ENCODE measurements around the gene SMIM23.
"Not testable (repeated sequence)": the region's sequence is repeated elsewhere in the genome, so short reads cannot be mapped to it uniquely, and the experiment has no call there.

The SMIM23 gene

DNA sequence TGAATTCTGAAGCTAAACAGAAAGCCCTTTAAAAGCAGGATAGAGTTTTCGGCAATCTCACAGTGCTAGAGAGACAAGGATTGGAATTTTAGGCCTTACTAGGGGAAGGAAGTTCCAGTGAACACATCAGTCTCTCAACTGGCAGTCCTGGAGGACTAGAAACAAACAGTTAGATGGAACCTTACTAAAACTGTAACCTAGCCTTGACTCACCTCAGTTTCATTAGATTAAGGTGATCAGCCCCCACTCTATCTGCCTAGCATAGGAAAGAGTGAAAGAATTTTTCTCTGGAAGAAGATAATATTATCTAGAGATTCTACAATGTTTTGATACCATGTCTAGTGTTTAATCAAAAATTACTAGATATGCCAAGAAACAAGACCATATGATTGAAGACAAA is 25.8 kb upstream of the SMIM23 start:
- Mint-ChIP-seq H3K9me3 (no peaks in the 10 kb centered on the region), H3K4me1 (peaks cover 9% of the 10 kb centered on the region)

DNA sequence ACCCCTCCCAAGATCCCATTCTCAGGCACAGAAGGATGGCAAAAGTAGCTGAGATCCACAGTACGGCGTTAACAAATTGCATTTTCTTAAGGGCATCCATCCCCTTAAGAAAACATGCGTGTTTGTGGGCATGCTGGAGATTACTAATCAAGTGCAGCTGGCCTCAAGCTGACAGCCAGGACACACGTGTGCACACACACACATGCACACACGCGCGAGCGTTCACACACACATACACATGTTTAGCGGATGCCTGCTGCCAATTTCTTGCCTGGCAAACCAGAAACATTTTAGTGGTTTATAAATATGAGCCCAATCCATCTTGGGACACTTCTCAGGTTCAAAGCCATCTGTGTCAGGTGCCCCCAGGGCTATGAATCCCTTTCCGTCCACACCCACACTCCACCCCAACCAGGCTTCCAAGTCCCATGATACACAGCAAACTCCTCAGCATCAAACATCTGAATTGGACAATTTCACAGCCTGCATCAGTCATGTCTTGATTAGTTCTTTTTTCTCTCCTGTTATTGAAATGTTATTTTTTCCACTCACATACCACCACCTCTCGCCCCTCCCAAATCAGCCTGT is 23.5 kb upstream of the SMIM23 start:
- H3K9me3 Mint-ChIP-seq, result no peaks in the 10 kb centered on the region
- no peak overlapping the region for H3K4me3 Mint-ChIP-seq
- no peak for ATAC-seq
- no peak overlapping the region for H3K27ac Mint-ChIP-seq
- peaks cover 15% of the 10 kb centered on the region for H3K27me3 Mint-ChIP-seq
- H3K4me1 Mint-ChIP-seq, result peaks cover 9% of the 10 kb centered on the region
- no peak for DNase-seq
- H3K36me3 Mint-ChIP-seq (ENCODE audit: low read depth), result peaks cover 3% of the 10 kb centered on the region

More for the DNA sequence above, 25.8 kb upstream of the SMIM23 start:
- Mint-ChIP-seq H3K27me3 (peaks cover 8% of the 10 kb centered on the region), H3K27ac (no peak overlapping the region), H3K36me3 (ENCODE audit: low read depth) (peaks cover 3% of the 10 kb centered on the region), H3K4me3 (no peak overlapping the region)
- ATAC-seq, result no peak
- no peak for DNase-seq

DNA sequence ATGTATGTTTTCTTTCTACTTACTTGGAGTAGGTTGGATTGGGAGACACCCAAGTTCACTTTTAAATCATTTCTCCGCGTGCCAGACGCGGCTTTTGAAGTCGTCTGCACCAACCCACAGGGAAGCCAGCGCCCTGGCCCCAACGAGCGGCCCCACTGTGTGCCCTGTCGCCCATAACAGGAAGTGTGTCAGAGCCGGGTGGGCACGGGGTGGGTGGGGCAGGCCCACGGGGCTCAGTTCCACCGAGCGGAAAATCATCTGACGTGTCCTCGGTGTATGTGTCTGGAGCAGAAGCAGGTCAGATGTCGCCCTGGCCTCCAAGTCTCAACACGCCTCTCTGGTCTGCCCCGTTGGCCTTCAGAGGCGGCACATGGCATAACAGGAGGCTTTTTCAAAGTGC is 22.7 kb upstream of the SMIM23 start:
- no peak for ATAC-seq
- H3K9me3 Mint-ChIP-seq, result peaks cover 7% of the 10 kb centered on the region
- H3K27me3 Mint-ChIP-seq, result peaks cover 15% of the 10 kb centered on the region
- H3K27ac Mint-ChIP-seq, result no peak overlapping the region
- H3K4me1 Mint-ChIP-seq, result peaks cover 4% of the 10 kb centered on the region
- DNase-seq, result no peak
- peaks cover 3% of the 10 kb centered on the region for H3K36me3 Mint-ChIP-seq (ENCODE audit: low read depth)
- no peak overlapping the region for H3K4me3 Mint-ChIP-seq

DNA sequence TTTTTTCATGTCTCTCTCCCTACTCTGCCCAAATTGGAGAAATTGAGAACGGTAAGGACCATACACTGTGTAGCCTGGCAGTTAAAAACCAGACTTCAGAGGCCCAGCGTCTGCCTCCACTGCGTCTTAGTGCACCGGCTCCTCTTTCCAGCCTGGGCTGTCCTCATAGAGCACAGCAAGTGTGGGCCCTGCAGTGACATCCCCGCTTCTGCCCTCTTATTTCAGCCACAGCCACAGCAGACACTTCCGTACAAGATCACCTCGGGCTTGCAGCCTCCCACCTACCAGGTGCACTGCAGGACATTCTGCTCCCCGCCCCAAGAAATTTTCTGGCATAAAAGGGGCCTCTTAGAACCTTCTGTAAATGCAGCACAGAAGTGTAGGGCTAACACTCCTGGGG is 21.4 kb upstream of the SMIM23 start:
- peaks cover 7% of the 10 kb centered on the region for H3K9me3 Mint-ChIP-seq
- H3K27me3 Mint-ChIP-seq, result peaks cover 17% of the 10 kb centered on the region
- no peak overlapping the region for H3K4me3 Mint-ChIP-seq

DNA sequence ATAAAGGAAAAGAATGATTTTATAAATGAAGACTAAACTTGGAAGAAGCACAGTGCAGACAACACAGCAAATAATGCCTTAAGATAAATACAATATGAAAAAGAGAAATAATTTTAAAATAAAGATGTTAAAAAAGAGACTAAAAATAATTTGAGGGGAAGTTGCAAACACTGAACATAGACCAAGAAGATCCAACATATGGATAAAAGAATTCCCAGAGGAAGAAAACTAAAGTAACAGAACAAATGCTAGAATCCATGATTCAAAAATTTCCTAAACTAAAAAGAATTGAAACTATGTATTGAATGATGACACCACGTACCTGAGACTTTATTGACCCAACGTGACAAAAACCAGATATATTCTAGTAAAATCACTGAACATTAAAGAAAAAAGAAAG is 18.7 kb upstream of the SMIM23 start:
- ATAC-seq (no peak), DNase-seq (no peak)
- H3K9me3 Mint-ChIP-seq, result peaks cover 7% of the 10 kb centered on the region
- no peaks in the 10 kb centered on the region for H3K36me3 Mint-ChIP-seq (ENCODE audit: low read depth)
- no peak overlapping the region for H3K4me3 Mint-ChIP-seq
- H3K27ac Mint-ChIP-seq, result no peak overlapping the region
- no peaks in the 10 kb centered on the region for H3K4me1 Mint-ChIP-seq
- H3K27me3 Mint-ChIP-seq, result peaks cover 23% of the 10 kb centered on the region

More for the DNA sequence above, 21.4 kb upstream of the SMIM23 start:
- no peaks in the 10 kb centered on the region for H3K4me1 Mint-ChIP-seq
- H3K36me3 Mint-ChIP-seq (ENCODE audit: low read depth), result no peaks in the 10 kb centered on the region
- ATAC-seq (no peak), DNase-seq (no peak)
- no peak overlapping the region for H3K27ac Mint-ChIP-seq

GRCh38 chr5:171770153-171770552 is 15.5 kb upstream of the SMIM23 start:
- H3K4me3 Mint-ChIP-seq, result no peak overlapping the region
- DNase-seq (no peak), ATAC-seq (no peak)
- H3K4me1 Mint-ChIP-seq, result no peaks in the 10 kb centered on the region
- H3K27me3 Mint-ChIP-seq, result peaks cover 20% of the 10 kb centered on the region
- no peak overlapping the region for H3K27ac Mint-ChIP-seq
- peaks cover 7% of the 10 kb centered on the region for H3K9me3 Mint-ChIP-seq
- no peaks in the 10 kb centered on the region for H3K36me3 Mint-ChIP-seq (ENCODE audit: low read depth)

DNA sequence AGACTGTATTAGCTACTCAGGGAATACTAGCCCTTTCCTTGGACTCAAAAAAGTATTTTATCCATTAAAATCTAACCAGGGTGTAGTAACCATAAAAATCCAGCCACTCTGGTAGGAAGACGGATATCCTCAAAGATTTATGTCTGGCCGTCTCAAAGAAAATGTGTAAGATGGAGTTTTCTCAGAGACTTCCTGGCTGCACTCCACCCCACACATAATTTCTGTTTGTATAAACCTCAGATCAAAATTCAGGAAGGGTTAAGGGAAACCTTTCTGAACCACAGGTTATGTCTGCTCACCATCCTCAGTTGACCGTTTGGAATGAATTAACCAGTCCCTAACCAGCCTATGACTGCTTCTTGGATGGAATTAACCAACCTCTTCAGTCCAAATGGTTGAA is 13.8 kb upstream of the SMIM23 start:
- ATAC-seq (no peak), DNase-seq (no peak)
- H3K27me3 Mint-ChIP-seq, result peaks cover 13% of the 10 kb centered on the region
- H3K36me3 Mint-ChIP-seq (ENCODE audit: low read depth), result no peaks in the 10 kb centered on the region
- peaks cover 7% of the 10 kb centered on the region for H3K9me3 Mint-ChIP-seq
- no peak overlapping the region for H3K4me3 Mint-ChIP-seq
- H3K27ac Mint-ChIP-seq, result no peak overlapping the region
- H3K4me1 Mint-ChIP-seq, result no peaks in the 10 kb centered on the region

DNA sequence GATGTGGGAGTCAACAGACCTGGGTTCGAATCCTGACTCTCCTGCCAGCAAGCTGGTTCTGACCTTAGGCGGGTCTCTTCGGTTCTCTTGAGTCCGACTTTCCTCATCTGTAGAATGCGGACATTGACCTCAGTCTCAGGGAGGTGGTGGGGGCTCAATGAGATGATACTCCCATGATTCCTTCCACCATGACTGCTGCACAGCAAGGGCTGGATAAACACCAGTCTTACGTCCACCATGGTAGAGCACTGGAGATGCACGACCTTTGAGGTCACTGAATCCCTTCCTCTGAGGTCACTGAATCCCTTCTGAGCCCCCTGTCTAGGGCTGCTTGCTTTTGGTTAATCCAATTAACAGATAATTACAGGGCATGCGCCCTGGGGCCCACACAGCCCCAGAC is 12.5 kb upstream of the SMIM23 start:
- H3K4me3 Mint-ChIP-seq, result no peak overlapping the region
- no peak for DNase-seq
- H3K36me3 Mint-ChIP-seq (ENCODE audit: low read depth), result no peaks in the 10 kb centered on the region
- ATAC-seq, result no peak
- H3K9me3 Mint-ChIP-seq, result no peaks in the 10 kb centered on the region
- H3K4me1 Mint-ChIP-seq, result no peaks in the 10 kb centered on the region
- H3K27me3 Mint-ChIP-seq, result peaks cover 13% of the 10 kb centered on the region
- H3K27ac Mint-ChIP-seq, result no peak overlapping the region

DNA sequence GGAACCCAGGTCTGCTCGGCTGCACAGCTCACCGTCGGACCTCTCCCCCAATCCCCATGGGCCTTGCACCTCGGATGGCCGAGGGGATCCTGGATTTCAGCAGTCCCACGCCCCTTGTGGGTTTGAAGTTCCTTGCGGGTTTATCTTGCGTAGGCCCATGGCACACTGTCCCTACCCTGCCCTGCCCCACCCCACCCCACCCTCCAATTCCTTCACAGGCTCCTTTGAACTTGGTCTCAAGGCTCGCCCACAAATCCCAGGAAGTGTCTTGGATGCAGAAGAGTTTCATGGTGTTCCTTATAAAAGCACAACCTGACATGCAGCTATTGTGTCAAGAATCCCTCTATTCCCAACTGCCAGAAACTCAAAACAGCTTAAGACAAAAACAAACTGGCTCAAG is 11.2 kb upstream of the SMIM23 start:
- Mint-ChIP-seq H3K4me1 (no peaks in the 10 kb centered on the region), H3K27ac (no peak overlapping the region), H3K36me3 (ENCODE audit: low read depth) (no peaks in the 10 kb centered on the region), H3K9me3 (no peaks in the 10 kb centered on the region), H3K27me3 (peaks cover 15% of the 10 kb centered on the region), H3K4me3 (no peak overlapping the region)
- ATAC-seq, result no peak
- DNase-seq, result no peak

GRCh38 chr5:171776213-171776612 is 9.4 kb upstream of the SMIM23 start:
- Mint-ChIP-seq H3K4me1 (no peaks in the 10 kb centered on the region), H3K27me3 (peaks cover 16% of the 10 kb centered on the region), H3K4me3 (no peak overlapping the region), H3K9me3 (no peaks in the 10 kb centered on the region), H3K36me3 (ENCODE audit: low read depth) (no peaks in the 10 kb centered on the region), H3K27ac (no peak overlapping the region)
- no peak for ATAC-seq
- DNase-seq, result no peak

GRCh38 chr5:171776770-171777759 is 8.6 kb upstream of the SMIM23 start:
- Mint-ChIP-seq H3K27me3 (peaks cover 20% of the 10 kb centered on the region), H3K4me1 (no peaks in the 10 kb centered on the region), H3K4me3 (no peak overlapping the region), H3K27ac (no peak overlapping the region), H3K9me3 (no peaks in the 10 kb centered on the region), H3K36me3 (ENCODE audit: low read depth) (no peaks in the 10 kb centered on the region)
- ATAC-seq, result no peak
- no peak for DNase-seq

- not testable (repeated sequence) for H3K4me3 Mint-ChIP-seq; H3K36me3 Mint-ChIP-seq (ENCODE audit: low read depth); H3K9me3 Mint-ChIP-seq; DNase-seq; ATAC-seq; H3K27ac Mint-ChIP-seq; H3K4me1 Mint-ChIP-seq
- peaks cover 20% of the 10 kb centered on the region for H3K27me3 Mint-ChIP-seq
Observed at GRCh38 chr5:171781744-171782143, 3.9 kb upstream of the SMIM23 start.

- no peak for DNase-seq
Observed at GRCh38 chr5:171782332-171782966, 3.2 kb upstream of the SMIM23 start.

DNA sequence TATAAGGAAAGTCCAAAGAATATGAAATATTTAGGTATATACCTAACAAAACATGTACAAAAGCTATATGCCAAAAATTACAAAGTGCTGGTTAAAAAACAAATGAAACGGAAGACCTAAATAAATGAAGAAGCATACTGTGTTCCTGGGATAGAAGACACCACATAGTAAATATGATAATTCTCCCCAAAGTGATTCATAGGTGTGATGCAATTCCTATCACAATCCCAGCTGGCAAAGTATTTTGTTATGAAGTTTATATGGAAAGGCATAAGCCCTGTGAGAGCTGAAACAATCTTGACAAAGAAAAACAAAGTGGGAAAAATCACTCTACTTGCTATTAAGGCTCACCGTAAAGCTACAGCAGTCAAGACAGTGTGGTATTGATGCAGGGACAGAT is 2.6 kb upstream of the SMIM23 start:
- Mint-ChIP-seq H3K27me3 (peaks cover 23% of the 10 kb centered on the region), H3K4me1 (no peaks in the 10 kb centered on the region), H3K9me3 (no peaks in the 10 kb centered on the region), H3K36me3 (ENCODE audit: low read depth) (no peaks in the 10 kb centered on the region), H3K4me3 (no peak overlapping the region), H3K27ac (no peak overlapping the region)
- ATAC-seq (no peak), DNase-seq (no peak)

More at GRCh38 chr5:171782332-171782966, 3.2 kb upstream of the SMIM23 start:
- Mint-ChIP-seq H3K27ac (no peak overlapping the region), H3K4me1 (no peaks in the 10 kb centered on the region), H3K27me3 (peaks cover 20% of the 10 kb centered on the region), H3K4me3 (no peak overlapping the region), H3K9me3 (no peaks in the 10 kb centered on the region), H3K36me3 (ENCODE audit: low read depth) (no peaks in the 10 kb centered on the region)
- ATAC-seq, result no peak

GRCh38 chr5:171789353-171789752 is 3.7 kb downstream of the SMIM23 start:
- Mint-ChIP-seq H3K4me1 (no peaks in the 10 kb centered on the region), H3K9me3 (no peaks in the 10 kb centered on the region), H3K27ac (no peak overlapping the region), H3K36me3 (ENCODE audit: low read depth) (no peaks in the 10 kb centered on the region), H3K27me3 (peaks cover 12% of the 10 kb centered on the region), H3K4me3 (no peak overlapping the region)
- ATAC-seq, result no peak
- no peak for DNase-seq

Measured in activated naive CD8-positive, alpha-beta T cell treated with anti-CD3 and anti-CD28 coated beads, Interleukin-2, amount 50 U/mL, for 24 hours (primary cell).